Fibroblast of lung (primary cell): ENCODE results near the gene MROH2A. TPM values are rescaled to one million over a fixed set of nuclear protein-coding genes. Genes with fewer than 3 reads are reported as not detected.
A peak's percentile ranks its signal among the peaks of the same experiment; 100 is the strongest.

Experiments used
- DNase-seq, 2 donors: peaks; one replicate each; pipeline versions ENCODE4 v3.0.0 to v3.0.0-alpha.2; 2010; ENCODE audit warnings: low read depth in 2 of 2
- H2AFZ ChIP-seq: 2 replicates; pipeline ENCODE4 v1.5.1; 2012; ENCODE audit warnings: low read length, control low read depth, inconsistent platforms
- H3K27ac ChIP-seq: 2 replicates; pipeline ENCODE4 v1.5.1; 2011; ENCODE audit warnings: low read length, control low read depth; ENCODE audit not compliant: insufficient read depth
- H3K27me3 ChIP-seq: 2 replicates; pipeline ENCODE4 v1.5.1; 2011; ENCODE audit warnings: mild to moderate bottlenecking, low read length; ENCODE audit not compliant: control insufficient read depth, insufficient read depth
- H3K36me3 ChIP-seq: 2 replicates; pipeline ENCODE4 v1.5.1; 2011; ENCODE audit warnings: low read length; ENCODE audit not compliant: control insufficient read depth, insufficient read depth
- H3K4me1 ChIP-seq: 2 replicates; pipeline ENCODE4 v1.5.1; 2011; ENCODE audit warnings: low read length; ENCODE audit not compliant: control insufficient read depth, insufficient read depth; ENCODE audit errors: extremely low read depth
- H3K4me2 ChIP-seq: 2 replicates; pipeline ENCODE4 v1.5.1; 2011; ENCODE audit warnings: low read length, control low read depth; ENCODE audit not compliant: insufficient read depth; ENCODE audit errors: extremely low read depth
- H3K4me3 ChIP-seq, 4 experiments: fragments of 200-600 bp in 1 of 4; sonication (generic) in 1 of 4; replicated peaks in 1 of 4; 2 replicates each; pipeline ENCODE4 v1.5.1; 2011 to 2016; ENCODE audit warnings: low read length in 4 of 4, low read depth in 3 of 4, mild to moderate bottlenecking in 3 of 4, control low read depth in 2 of 4, inconsistent platforms in 1 of 4, mixed read lengths in 1 of 4; ENCODE audit not compliant: insufficient read depth in 1 of 4; ENCODE audit errors: control extremely low read depth in 1 of 4
- H3K79me2 ChIP-seq: 2 replicates; pipeline ENCODE4 v1.5.1; 2012; ENCODE audit warnings: mild to moderate bottlenecking, low read length, inconsistent platforms; ENCODE audit not compliant: control insufficient read depth, insufficient read depth
- H3K9ac ChIP-seq: 2 replicates; pipeline ENCODE4 v1.5.1; 2011; ENCODE audit warnings: mild to moderate bottlenecking, low read length, control low read depth; ENCODE audit not compliant: insufficient read depth
- H3K9me3 ChIP-seq: 2 replicates; pipeline ENCODE4 v1.5.1; 2012; ENCODE audit warnings: low read depth, low read length; ENCODE audit not compliant: control insufficient read depth, insufficient read depth
- H4K20me1 ChIP-seq: 2 replicates; pipeline ENCODE4 v1.5.1; 2011; ENCODE audit warnings: low read length; ENCODE audit not compliant: control insufficient read depth, insufficient read depth; ENCODE audit errors: extremely low read depth
- EZH2 ChIP-seq: IDR thresholded peaks from 2 replicates; pipeline ENCODE4 v1.5.1; 2012; ENCODE audit warnings: low read length, control low read depth, mild to moderate bottlenecking; ENCODE audit errors: missing control alignments
- polyA plus RNA-seq, 2 donors: library from polyadenylated mRNA; depleted of rRNA in 1 of 2; stranded (reverse) in 1 of 2; unstranded in 1 of 2; fragments of >200 nt; gene quantifications; 2 replicates each; pipeline ENCODE4 v1.2.1, GENCODE V29; 2011 to 2012; ENCODE audit warnings: missing spikeins in 1 of 2
- total RNA-seq: library from RNA; depleted of rRNA; stranded (reverse); fragments of >200 nt; gene quantifications from 2 replicates; pipeline ENCODE4 v1.2.1, GENCODE V29; 2014
- TF ChIP-seq, protein P1 (sequence below), 2 donors: IDR thresholded peaks in 1 of 2; conservative IDR thresholded peaks in 1 of 2; 1 replicate in 1 of 2; 2 replicates in 1 of 2; pipeline ENCODE4 v1.5.1; 2011 to 2012; ENCODE audit warnings: low read length in 2 of 2, control low read depth in 1 of 2, inconsistent platforms in 1 of 2, low read depth in 1 of 2, mild to moderate bottlenecking in 1 of 2

Gene MROH2A
- total and polyA plus RNA-seq, 2 donors (not counting 1 experiment from before 2014, with no cell fraction given): not detected

DNA sequence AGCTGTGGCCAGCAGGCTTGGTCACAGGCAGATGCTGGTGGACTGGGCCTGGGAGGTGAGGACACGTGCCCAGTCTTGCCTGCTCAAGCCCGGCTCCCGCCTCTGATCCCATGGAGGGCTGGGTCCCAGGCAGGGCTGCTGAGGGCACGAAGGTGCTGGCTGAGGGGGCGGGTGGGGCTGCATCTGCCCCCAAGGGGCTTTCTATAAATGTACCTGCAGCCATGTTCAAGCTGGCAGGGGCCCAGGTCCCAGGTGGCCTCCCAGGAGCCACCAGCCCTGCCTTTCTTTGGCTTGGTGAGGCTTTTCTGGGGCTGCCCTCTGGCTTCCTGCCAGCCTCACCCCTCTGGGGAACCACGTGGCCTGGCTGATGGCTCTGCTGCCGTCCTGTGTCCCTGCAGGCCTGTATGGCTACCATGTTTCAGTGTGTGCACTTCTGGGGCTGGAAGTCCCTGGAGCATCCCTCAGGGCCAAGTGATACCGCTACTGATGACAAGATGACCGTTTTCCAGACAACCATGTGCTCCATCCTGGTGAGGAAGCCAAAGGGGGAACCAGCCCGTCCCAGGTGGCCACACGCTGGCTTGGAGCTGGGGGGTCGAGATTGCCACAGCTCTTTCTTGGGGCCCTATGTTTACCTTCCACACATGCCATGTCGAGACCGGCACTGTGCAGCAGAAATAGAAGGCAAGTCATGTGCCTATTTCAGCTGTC, 53.0 kb downstream of the MROH2A start:
- no peak for TF ChIP-seq EZH2
- TF ChIP-seq, protein P1, sequence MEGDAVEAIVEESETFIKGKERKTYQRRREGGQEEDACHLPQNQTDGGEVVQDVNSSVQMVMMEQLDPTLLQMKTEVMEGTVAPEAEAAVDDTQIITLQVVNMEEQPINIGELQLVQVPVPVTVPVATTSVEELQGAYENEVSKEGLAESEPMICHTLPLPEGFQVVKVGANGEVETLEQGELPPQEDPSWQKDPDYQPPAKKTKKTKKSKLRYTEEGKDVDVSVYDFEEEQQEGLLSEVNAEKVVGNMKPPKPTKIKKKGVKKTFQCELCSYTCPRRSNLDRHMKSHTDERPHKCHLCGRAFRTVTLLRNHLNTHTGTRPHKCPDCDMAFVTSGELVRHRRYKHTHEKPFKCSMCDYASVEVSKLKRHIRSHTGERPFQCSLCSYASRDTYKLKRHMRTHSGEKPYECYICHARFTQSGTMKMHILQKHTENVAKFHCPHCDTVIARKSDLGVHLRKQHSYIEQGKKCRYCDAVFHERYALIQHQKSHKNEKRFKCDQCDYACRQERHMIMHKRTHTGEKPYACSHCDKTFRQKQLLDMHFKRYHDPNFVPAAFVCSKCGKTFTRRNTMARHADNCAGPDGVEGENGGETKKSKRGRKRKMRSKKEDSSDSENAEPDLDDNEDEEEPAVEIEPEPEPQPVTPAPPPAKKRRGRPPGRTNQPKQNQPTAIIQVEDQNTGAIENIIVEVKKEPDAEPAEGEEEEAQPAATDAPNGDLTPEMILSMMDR (conservative IDR thresholded peaks at IDR 0.05 in 1 of 2, IDR thresholded peaks at IDR 0.05 in 1 of 2; ENCODE audit: low read depth in 1 of 2, low read length in 2 of 2): no peak
- no peak for DNase-seq
- no peak overlapping the region for H3K9ac ChIP-seq
- H3K27ac ChIP-seq: no peak overlapping the region
- H3K4me3 ChIP-seq: no peak overlapping the region
- peaks cover 6% of the 10 kb centered on the region for H3K36me3 ChIP-seq
- H3K4me2 ChIP-seq: no peak overlapping the region
- no peak overlapping the region for H2AFZ ChIP-seq
- H3K4me1 ChIP-seq: no peaks in the 10 kb centered on the region
- H4K20me1 ChIP-seq: no peaks in the 10 kb centered on the region
- H3K9me3 ChIP-seq: no peaks in the 10 kb centered on the region
- no peaks in the 10 kb centered on the region for H3K27me3 ChIP-seq
- peaks cover under 1% of the 10 kb centered on the region for H3K79me2 ChIP-seq

DNA sequence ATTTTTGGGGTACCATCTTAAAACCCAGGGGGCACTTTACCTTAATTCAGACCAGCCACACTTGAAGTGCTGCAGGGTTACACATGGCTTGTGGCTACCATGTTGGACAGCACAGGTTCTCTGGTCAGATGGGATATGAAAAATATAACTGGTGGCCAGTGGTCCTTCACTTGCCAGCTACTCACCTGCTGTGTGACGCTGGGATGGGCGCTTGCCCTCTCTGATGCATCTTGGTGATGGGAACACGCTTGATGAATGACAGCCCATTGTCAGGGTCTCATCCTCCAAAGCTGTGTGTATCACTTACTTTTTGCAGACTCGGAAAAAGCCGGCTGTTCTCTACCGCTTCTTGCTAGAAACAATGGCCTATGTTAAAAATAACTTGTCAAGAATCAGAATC, 53.7 kb downstream of the MROH2A start:
- Histone ChIP-seq H3K4me1 (no peaks in the 10 kb centered on the region), H2AFZ (no peak overlapping the region), H3K9me3 (no peaks in the 10 kb centered on the region), H4K20me1 (no peaks in the 10 kb centered on the region), H3K9ac (no peak overlapping the region), H3K36me3 (peaks cover 8% of the 10 kb centered on the region), H3K4me2 (no peak overlapping the region), H3K27me3 (no peaks in the 10 kb centered on the region), H3K4me3 (no peak overlapping the region), H3K79me2 (peaks cover 3% of the 10 kb centered on the region), H3K27ac (no peak overlapping the region)
- no peak for DNase-seq
- TF ChIP-seq, protein P1 (conservative IDR thresholded peaks at IDR 0.05 in 1 of 2, IDR thresholded peaks at IDR 0.05 in 1 of 2; ENCODE audit: low read depth in 1 of 2, low read length in 2 of 2): no peak
- TF ChIP-seq EZH2: no peak

DNA sequence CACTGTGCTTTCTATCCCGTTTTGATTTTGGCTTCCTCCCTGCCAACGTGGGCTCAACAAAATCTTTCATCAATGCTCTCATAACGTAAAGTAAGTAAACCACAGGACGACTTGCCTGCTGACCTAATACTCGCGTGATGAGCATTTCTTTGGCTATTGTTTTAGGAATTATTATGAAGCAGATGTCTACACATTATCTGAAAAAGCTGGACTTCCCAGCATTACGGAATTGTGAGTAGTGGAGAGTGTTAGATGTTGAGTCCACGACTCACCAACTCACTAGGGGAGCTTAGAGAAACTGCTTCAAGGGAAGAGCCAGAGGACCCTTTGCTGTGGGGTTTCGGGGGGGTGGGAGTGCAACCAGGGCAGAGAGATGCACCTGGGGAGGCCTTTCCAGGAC, 54.3 kb downstream of the MROH2A start:
- peak; percentile 6 to 56 for DNase-seq
- Histone ChIP-seq H3K9me3 (no peaks in the 10 kb centered on the region), H3K27me3 (no peaks in the 10 kb centered on the region), H3K36me3 (peaks cover 8% of the 10 kb centered on the region), H3K4me1 (no peaks in the 10 kb centered on the region), H3K4me3 (no peak overlapping the region), H2AFZ (no peak overlapping the region), H3K27ac (no peak overlapping the region), H3K4me2 (no peak overlapping the region), H4K20me1 (no peaks in the 10 kb centered on the region), H3K79me2 (peaks cover 5% of the 10 kb centered on the region), H3K9ac (no peak overlapping the region)
- TF ChIP-seq, protein P1 (conservative IDR thresholded peaks at IDR 0.05 in 1 of 2, IDR thresholded peaks at IDR 0.05 in 1 of 2; ENCODE audit: low read depth in 1 of 2, low read length in 2 of 2): no peak
- TF ChIP-seq EZH2: no peak
